T-helper 2 cell treated with Interferon-gamma antibody and Interleukin-4, amounts not matched to agents 5 μg/mL and 100 μg/mL, for 36 hours (primary cell): ENCODE results near the gene SUPT3H.

Experiments used
- DNase-seq: peaks from one replicate; pipeline ENCODE4 v3.0.0; 2021; ENCODE audit warnings: low spot score
- H3K27ac Mint-ChIP-seq: one replicate; pipeline ENCODE4 v1.8.0; 2021; ENCODE audit warnings: mild to moderate bottlenecking, mixed read lengths
- H3K27me3 Mint-ChIP-seq: one replicate; pipeline ENCODE4 v1.8.0; 2021; ENCODE audit warnings: low read depth, mixed read lengths
- H3K36me3 Mint-ChIP-seq: one replicate; pipeline ENCODE4 v1.8.0; 2021; ENCODE audit warnings: low read depth, mixed read lengths
- H3K4me1 Mint-ChIP-seq: one replicate; pipeline ENCODE4 v1.8.0; 2021; ENCODE audit warnings: low read depth, mixed read lengths
- H3K4me3 Mint-ChIP-seq: one replicate; pipeline ENCODE4 v1.8.0; 2022; ENCODE audit warnings: mild to moderate bottlenecking, moderate library complexity, mixed read lengths
- H3K9me3 Mint-ChIP-seq: one replicate; pipeline ENCODE4 v1.8.0; 2021; ENCODE audit warnings: mixed read lengths

SUPT3H gene

DNA sequence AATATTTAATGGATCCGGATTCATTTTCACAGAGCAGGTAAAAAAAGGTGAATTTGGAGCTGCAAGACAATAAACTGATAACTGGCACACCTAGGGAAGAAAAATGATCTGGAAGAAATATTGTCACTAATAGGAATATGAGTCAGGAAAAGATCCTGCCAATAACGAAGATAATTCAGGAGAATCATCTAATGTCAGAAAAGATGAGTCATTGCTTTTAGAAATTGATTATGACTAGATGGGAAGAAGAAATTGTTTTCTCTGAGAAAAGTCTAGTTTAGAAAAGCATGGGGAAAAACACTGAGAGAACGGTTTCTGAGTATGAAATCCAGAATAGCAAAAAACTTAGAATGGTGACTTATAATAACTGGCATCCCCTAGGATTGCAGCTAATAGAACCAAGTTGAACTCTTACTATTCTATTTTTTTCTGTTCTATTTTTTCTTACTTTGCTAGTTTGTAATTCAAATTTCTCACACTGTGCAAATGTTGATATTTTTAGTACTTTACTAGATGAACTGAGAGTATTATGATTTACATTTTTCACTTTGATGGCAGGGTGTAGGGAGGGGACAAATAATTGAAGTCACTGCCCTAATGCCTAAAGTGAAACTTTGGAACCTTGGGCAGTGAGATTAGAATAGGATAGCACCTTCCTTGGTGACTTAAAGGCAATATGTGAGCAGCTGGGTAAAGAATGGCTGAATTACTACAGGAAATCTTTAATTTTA is 38.2 kb upstream of the SUPT3H start:
- Mint-ChIP-seq H3K4me3 (peak overlapping the region; percentile 36), H3K4me1 (peaks cover 44% of the 10 kb centered on the region), H3K9me3 (no peaks in the 10 kb centered on the region), H3K27ac (no peak overlapping the region), H3K27me3 (no peaks in the 10 kb centered on the region), H3K36me3 (peaks cover 2% of the 10 kb centered on the region)
- no peak for DNase-seq

GRCh38 chr6:45415315-45415714 is 37.6 kb upstream of the SUPT3H start:
- peaks cover 2% of the 10 kb centered on the region for H3K36me3 Mint-ChIP-seq
- H3K27me3 Mint-ChIP-seq: no peaks in the 10 kb centered on the region
- H3K4me1 Mint-ChIP-seq: peaks cover 38% of the 10 kb centered on the region
- no peak for DNase-seq
- no peaks in the 10 kb centered on the region for H3K9me3 Mint-ChIP-seq
- no peak overlapping the region for H3K27ac Mint-ChIP-seq
- peak overlapping the region; percentile 36 for H3K4me3 Mint-ChIP-seq

- no peak for DNase-seq
- Mint-ChIP-seq H3K27me3 (no peaks in the 10 kb centered on the region), H3K4me3 (no peak overlapping the region), H3K4me1 (peaks cover 25% of the 10 kb centered on the region), H3K9me3 (no peaks in the 10 kb centered on the region), H3K36me3 (peaks cover 2% of the 10 kb centered on the region), H3K27ac (no peak overlapping the region)
These were observed 34.2 kb upstream of the SUPT3H start for GRCh38 chr6:45411959-45412358.

DNA sequence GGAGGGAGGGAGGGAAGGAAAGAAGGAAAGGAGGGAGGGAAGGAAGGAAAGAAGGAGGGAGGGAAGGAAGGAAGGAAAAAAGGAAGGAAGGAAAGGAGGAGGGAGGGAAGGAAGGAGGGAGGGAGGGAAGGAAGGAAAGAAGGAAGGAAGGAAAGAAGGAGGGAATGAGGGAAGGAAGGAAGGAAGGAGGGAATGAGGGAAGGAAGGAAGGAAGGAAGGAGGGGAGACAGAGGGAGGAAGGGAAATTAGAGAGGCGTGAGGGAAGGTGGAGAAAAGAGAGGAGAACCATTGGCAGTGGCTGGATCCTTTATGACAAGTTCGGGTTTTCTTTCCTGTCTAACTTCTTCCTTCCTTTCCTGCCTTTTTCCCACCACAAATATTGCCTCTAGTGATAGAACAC is 22.3 kb upstream of the SUPT3H start:
- no peak overlapping the region for H3K4me3 Mint-ChIP-seq
- no peaks in the 10 kb centered on the region for H3K36me3 Mint-ChIP-seq
- H3K4me1 Mint-ChIP-seq: peaks cover 14% of the 10 kb centered on the region
- no peaks in the 10 kb centered on the region for H3K9me3 Mint-ChIP-seq
- no peak for DNase-seq
- peaks cover 4% of the 10 kb centered on the region for H3K27me3 Mint-ChIP-seq
- H3K27ac Mint-ChIP-seq: no peak overlapping the region

DNA sequence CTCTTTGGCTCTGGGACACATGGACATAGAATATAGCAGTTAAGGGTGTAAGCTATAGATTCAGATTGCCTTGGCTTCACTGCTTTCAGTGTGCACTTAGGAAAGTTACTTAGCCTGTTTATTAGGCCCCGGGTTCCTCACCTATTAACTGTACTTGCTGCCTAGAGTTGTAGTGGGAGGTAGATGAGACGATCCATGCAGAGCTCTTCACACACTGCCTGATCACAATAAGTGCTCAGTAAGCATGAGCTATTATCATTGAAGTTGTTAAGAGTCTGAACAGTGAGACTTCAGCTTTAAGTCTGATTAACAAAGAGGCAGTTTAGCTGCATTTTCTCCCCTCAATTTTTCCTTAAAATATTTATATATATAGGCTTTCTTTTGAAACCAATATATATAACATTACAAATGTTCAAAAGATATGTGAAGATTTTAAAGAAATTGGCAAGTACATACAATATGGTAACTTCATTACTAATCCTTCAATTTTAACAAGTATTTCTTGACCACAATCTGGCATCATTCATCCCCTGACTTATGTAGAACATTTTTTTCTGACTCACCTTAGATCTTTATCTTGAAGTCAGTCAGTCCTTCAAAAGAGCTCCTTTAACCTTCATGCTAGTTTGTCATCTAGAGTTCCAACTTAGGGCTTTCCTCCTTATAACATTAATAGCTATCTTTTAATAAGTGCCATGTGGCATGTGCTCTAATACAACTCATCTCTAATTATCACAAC is 20.5 kb upstream of the SUPT3H start:
- Mint-ChIP-seq H3K9me3 (peaks cover 4% of the 10 kb centered on the region), H3K4me3 (no peak overlapping the region), H3K4me1 (peaks cover 14% of the 10 kb centered on the region), H3K36me3 (peaks cover 2% of the 10 kb centered on the region), H3K27ac (no peak overlapping the region), H3K27me3 (peaks cover 4% of the 10 kb centered on the region)
- DNase-seq: no peak

DNA sequence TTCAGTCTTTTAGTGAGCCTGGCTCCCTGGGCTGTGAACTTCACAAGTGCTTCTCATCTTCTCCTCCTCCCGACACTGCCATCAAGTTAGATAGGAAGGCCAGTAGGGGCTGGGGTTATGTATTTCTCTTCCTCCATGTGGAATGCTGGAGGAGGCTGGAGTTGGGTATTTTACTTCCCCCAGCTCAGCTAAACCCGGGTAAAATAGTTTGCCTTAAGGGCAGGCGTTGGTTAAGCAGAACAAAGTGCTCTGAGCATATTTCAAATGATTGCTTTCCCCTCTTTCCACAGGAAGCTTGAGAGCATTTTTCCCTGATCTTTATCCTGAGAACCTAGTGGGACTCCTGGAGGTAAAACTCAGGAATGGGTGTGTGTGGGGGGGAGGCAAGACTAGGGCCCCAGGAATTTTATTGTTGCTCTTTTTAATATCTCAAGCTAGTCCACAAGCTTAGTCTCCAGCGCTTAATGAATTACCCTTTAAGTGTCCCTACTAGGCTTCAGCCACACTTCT is 16.9 kb upstream of the SUPT3H start:
- peaks cover 13% of the 10 kb centered on the region for H3K4me1 Mint-ChIP-seq
- H3K27ac Mint-ChIP-seq: no peak overlapping the region

DNA sequence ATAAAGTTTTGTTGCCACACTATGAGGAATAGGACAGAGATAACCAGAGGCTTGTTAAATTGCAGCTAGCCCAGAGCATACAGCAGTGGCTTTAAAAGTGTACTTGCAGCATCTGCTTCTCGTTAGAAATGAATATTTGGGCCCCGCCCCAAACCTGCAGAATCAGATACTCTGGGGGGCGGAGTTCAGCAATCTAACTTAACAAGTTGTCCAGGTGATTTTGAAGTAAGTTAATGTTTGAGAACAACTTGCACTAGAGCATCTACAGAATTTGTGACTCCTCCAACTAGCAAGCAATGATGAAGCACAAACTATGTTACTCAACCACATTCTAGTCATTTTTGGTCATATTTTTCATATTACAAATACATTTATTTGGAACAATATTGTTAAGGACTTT is 10.6 kb upstream of the SUPT3H start:
- no peaks in the 10 kb centered on the region for H3K27me3 Mint-ChIP-seq

More for the DNA sequence above, 16.9 kb upstream of the SUPT3H start:
- Mint-ChIP-seq H3K27me3 (no peaks in the 10 kb centered on the region), H3K4me3 (no peak overlapping the region), H3K9me3 (peaks cover 23% of the 10 kb centered on the region), H3K36me3 (peaks cover 10% of the 10 kb centered on the region)
- no peak for DNase-seq

DNA sequence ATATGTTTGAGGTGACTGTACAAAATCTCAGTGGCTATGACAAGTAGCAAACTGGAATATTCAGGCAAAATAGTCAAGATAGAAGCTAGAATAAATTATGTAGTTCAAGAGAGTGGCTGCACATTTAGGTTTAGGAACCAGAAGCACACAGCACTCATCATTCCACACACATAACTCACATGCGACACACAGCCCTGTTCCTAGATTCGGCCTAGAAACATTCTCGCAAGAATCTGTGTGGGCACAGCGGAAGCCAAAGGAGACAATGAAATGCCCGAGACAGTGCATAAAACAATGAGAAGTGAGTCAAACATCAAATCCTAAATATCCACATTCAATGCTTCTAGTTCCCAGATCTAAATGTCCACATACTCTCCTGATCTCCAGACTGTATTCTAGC is 9.5 kb upstream of the SUPT3H start:
- Mint-ChIP-seq H3K4me3 (no peak overlapping the region), H3K27ac (no peak overlapping the region), H3K9me3 (peaks cover 11% of the 10 kb centered on the region), H3K36me3 (peaks cover 2% of the 10 kb centered on the region), H3K4me1 (peaks cover 2% of the 10 kb centered on the region), H3K27me3 (no peaks in the 10 kb centered on the region)
- no peak for DNase-seq

More for the DNA sequence above, 10.6 kb upstream of the SUPT3H start:
- Mint-ChIP-seq H3K4me1 (peaks cover 2% of the 10 kb centered on the region), H3K36me3 (peaks cover 8% of the 10 kb centered on the region), H3K4me3 (no peak overlapping the region), H3K27ac (no peak overlapping the region), H3K9me3 (peaks cover 19% of the 10 kb centered on the region)
- DNase-seq: no peak

- DNase-seq: no peak
- Mint-ChIP-seq H3K36me3 (peaks cover 2% of the 10 kb centered on the region), H3K27ac (no peak overlapping the region), H3K9me3 (peaks cover 10% of the 10 kb centered on the region), H3K4me1 (peaks cover 2% of the 10 kb centered on the region), H3K27me3 (no peaks in the 10 kb centered on the region), H3K4me3 (no peak overlapping the region)
These were observed 8.8 kb upstream of the SUPT3H start for GRCh38 chr6:45386501-45386900.

GRCh38 chr6:45382391-45382790 is 4.7 kb upstream of the SUPT3H start:
- Mint-ChIP-seq H3K9me3 (no peaks in the 10 kb centered on the region), H3K27me3 (no peaks in the 10 kb centered on the region), H3K4me3 (no peak overlapping the region), H3K27ac (no peak overlapping the region), H3K4me1 (peaks cover 7% of the 10 kb centered on the region), H3K36me3 (no peaks in the 10 kb centered on the region)
- no peak for DNase-seq

DNA sequence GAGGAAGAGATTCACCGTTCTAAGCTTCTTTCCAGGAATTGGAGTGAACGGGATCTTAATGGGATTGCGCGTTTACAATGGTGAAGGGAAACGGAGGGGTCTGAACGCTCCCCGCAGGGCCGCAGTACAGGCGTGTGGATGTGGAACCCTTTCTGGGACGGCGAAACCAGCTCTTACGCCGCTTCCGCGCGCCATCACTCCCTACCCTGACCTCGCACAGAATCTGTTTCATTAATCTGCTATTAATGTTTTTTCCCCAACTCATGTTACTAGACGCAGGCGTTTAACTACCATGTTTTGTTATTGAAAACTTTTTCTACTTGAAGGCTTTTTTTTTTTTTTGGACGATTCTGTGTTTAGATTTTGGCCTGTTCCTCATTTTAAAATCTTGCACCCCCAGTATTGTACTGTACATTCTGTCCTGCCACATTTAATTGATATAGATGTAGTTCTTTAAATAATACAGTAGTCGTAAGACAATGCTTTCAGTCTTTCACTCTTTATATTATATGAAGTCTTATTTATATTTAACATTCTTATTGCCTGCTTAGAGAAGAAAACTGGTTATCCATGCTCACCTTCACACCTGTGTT is 696 bp upstream of the SUPT3H start:
- no peaks in the 10 kb centered on the region for H3K9me3 Mint-ChIP-seq
- peak overlapping the region; percentile 90 for H3K4me3 Mint-ChIP-seq
- no peak for DNase-seq
- peak overlapping the region; percentile 96 for H3K27ac Mint-ChIP-seq
- peaks cover 21% of the 10 kb centered on the region for H3K4me1 Mint-ChIP-seq
- H3K36me3 Mint-ChIP-seq: peaks cover 2% of the 10 kb centered on the region
- H3K27me3 Mint-ChIP-seq: no peaks in the 10 kb centered on the region

DNA sequence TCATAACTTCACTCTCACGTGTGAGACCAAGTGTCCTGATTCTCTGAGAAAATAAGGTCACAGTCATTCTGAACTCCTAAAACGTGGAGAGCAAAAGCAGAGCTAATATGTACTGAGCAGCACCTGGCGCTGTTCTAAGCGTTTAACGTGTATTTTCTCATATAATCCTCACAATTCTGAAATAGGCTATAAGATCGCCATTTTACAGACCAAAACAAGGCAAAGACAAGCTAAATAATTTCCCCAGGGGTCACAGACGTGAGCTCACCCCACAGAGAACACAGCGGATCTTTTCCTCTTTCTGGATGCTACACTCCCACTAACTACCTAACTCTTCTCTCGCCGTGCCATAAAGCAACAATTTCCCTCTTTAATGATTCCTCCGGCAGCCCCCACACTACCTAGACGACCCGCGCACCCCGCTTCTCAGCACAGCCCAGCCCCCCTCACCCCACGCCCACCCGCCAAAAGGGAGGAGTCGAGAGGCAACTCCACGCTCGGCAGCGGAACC is 636 bp downstream of the SUPT3H start:
- Mint-ChIP-seq H3K9me3 (no peaks in the 10 kb centered on the region), H3K27ac (peak overlapping the region; percentile 96), H3K36me3 (peaks cover 2% of the 10 kb centered on the region), H3K27me3 (no peaks in the 10 kb centered on the region), H3K4me3 (peak overlapping the region; percentile 90), H3K4me1 (peaks cover 26% of the 10 kb centered on the region)
- no peak for DNase-seq

GRCh38 chr6:45376310-45377042 is 1.3 kb downstream of the SUPT3H start:
- Mint-ChIP-seq H3K27ac (peak overlapping the region; percentile 96), H3K9me3 (no peaks in the 10 kb centered on the region), H3K36me3 (peaks cover 2% of the 10 kb centered on the region), H3K4me3 (peak overlapping the region; percentile 90), H3K4me1 (peaks cover 30% of the 10 kb centered on the region), H3K27me3 (no peaks in the 10 kb centered on the region)
- no peak for DNase-seq
